HG02798 (cell line): ENCODE measurements around the gene DLEU7.

Experiments
- ATAC-seq: cut with Tn5 transposase; IDR thresholded peaks from one replicate; pipeline ENCODE4 v1.9.1; 2021; ENCODE audit warnings: mild to moderate bottlenecking; ENCODE audit not compliant: unreplicated experiment, poor library complexity

Gene DLEU7

DNA sequence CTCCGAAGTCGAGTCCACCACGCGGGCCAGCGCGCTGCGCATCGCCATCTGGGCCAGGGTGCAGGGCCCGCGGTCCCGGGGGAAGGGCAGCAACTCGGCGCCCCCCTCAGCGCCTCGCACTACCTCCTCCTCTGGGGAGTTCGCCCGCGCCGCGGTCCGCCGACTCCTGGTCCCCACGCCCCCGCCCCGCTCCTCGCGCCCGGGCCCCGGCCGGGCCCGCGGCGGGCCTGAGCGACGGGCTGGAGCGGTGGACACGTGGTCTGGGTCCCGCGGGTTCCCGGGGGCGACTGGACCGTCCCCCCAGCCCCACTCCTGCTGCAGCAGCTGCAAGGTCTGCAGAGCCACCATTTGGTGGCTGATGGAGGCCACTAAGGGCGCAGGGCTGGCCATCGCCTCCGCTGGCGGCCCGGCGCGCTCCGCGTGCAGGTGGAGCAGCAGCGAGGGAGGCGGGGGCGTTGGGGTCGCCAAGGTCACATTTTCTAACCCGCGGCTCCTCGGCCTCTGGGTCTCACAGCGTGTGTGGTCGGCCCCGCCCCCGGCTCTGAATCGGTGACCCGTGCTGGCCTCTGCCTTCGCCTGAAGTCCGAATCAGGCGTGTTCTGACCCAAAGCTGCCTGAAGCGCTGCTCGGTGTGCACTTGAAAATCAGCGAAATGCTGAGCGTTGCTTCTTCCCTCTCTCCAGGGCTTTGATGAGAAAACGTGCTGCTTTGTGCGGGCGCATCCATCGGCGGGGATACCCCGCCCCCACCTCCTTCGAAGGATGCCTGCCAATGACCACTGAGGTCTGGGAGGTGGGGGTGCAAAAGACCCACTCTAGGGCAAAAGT is at the start of gene DLEU7:
DLEU7 (minus strand) TSS at position 436 of the 827 bp plus-strand sequence; CDS start at position 390, 46 bp downstream.
- no peak for ATAC-seq

DNA sequence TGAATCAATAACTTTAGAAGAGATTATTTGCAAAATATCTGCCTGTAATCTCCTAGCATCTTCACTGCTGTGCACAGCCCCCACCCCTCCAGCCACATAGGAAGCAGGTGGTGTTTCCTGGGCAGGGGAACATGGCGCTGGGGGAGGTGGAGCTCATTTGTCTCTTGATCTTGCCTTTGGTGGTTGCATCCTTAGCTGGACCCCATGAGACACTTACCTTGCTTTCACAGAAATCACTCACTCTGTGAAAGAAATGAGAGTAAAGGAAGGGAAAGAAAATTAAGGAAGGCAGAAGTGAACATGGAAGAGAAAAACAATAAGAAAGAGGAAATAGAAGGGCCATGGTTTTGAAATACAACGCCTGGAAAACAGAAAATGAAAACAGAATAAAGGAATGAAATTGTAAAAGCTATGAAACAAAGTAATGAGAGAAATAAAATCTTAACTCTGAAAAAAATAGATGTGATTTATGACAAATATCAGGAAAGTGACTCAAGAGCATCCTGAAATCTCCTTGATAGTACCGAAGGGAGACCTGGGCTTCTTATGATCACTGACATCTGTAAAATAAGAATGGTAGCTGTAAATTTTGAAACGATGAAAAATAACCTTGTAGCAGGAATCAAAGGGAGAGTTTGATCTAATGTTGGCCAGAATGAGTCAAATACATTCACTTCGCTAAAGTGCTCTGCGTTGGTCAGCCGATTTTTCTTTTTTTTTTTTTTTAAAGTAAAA is 48.9 kb upstream of the DLEU7 start:
- peak; percentile 38 for ATAC-seq

DNA sequence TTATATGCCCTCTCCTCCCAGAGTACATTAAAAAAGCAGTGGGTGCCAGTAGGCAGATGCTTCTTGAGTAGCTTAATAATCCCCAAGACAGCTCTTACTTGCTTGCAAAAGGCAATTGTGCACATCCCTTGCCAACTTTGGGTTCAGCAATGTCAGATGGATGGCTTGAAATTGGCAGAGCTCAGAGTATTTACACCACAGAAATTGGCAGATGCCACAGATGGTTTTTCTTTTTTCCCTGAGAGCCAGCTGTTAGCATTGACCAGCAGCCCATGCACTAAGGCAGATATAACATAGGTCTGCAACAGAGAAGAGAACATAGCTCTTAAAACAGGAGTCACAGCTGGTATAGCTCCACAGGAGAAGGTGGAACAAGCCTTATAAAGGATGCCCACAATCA is 47.7 kb upstream of the DLEU7 start:
- ATAC-seq, result no peak

DNA sequence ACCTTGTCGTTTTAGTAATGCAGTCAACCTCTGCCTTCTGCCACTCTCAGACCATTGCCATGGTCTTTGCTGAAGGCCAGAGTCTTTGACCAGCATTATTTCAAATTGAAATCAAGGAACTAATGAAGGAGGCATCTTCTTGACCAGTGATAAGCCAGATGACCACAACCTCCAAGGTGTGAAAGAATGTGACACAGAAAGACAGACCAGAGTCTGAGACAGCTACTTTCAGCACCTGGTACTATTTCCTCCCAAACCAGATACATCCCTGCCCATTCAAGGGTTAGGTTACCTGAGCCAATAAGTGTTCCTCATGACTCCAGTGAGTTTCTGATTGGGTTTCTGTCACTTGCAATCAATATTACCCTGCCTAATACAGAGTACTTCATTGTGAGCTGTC is 45.8 kb upstream of the DLEU7 start:
- ATAC-seq, result peak; percentile 45

DNA sequence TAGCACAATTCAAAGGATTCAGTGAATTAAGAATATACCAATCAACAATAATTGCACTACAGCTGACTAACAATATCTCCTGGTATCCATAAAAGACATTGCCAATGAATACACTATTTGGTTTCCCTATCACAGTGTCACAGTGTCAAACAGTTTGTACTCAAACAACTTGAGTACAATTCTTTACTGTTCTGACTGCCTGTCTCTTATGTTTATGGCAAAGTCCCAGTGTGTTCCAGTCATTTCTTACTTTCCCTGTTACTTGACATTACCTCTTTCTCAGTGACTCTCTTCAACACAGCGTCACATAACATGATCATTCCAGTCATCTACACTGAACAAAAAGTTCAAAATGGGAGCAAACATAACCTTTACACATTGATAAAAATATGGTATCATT is 44.9 kb upstream of the DLEU7 start:
- ATAC-seq, result no peak

DNA sequence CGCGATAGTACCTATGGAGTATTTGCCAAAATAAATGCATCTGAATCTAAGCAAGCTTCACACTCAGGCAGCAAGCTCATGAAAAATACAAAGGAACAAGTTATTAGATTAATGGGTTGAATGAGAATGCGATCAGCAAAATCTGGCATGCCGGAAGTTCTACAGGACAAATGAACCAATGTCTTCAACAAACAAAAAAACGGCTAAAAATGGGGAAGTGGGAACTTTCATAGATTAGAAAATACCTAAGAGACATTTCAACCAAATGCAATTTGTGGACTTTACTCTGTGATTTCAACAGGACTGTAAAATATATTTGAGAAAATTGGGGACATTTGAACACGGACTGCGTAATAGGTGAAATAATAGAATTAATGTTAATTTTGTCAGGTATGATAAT is 43.7 kb upstream of the DLEU7 start:
- no peak for ATAC-seq

DNA sequence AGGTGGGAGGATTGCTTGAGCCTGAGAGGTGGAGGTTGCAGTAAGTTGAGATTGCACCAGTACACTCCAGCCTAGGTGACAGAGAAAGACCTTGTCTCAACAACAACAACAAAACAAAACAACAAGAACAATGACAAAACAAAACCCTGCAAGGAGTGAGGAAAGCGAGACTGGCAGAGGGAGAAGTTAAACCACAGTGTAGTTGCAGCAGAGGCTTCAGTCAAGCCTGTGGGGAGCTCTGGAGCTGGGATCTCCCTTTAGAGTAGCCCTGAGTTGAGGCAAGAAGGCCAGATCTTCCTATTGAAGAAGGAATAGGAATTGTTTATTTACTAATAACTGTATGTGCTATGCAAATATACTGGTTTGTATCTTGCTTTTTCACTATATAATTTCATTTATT is 40.8 kb upstream of the DLEU7 start:
- ATAC-seq, result no peak

DNA sequence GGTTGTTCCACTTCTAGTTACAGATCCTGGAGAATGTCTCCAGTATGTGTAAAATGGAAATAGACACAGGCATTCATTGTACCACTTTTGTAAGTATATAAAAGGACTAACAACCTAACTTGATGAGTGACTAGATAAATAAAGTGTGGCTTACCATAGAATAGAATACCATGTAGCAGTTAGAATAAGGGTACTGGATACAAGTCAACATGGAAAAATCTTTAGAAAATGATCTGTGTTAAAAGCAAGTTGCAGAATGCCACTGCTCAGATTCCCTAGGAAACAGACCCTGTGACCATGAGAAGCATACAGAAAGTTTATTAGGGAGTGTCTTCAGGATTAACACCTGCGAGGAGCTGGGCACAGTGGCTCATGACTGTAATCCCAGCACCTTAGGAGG is 40.2 kb upstream of the DLEU7 start:
- ATAC-seq, result no peak

DNA sequence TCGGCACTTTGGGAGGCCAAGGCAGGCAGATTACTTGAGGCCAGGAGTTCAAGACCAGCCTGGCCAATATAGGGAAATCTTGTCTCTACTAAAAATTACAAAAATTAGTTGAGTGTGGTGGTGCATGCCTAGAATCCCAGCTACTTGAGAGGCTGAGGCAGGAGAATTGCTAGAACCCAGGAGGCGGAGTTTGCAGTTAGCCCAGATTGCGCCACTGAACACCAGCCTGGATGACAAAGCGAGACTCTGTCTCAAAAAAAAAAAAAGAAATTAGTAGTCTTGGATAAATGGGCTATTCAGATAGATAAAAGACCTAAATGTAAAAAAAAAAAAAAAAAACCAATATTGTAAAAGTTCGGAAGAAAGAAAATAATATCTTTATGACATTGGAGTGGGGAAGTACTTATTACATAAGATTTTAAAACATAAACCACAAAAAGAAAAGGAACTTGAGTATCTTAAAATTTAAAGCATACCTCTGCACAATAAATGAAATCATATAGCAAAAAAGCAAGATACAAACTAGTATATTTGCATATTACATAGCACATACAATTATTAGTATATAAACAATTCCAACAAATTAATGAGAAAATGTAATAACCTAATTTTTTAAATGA is 39.4 kb upstream of the DLEU7 start:
- ATAC-seq, result no peak

DNA sequence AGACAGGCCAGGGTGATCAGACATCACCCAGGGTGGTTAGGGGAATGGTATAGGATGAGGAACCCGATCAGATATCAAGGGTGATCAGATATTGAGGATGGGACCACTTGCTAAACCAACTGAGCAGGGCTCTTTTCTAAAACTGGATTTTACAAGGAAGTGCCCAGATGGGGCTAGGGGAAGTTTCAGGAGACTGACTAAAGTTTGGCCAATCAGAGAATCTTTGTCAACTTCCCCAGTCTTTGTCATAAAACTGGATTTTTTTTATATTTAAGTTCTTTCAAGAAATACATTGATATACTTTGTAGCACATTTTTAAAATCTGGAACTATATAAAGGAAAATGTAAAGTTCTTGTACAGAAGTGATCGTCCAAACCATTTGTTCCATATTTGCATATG is 30.5 kb upstream of the DLEU7 start:
- ATAC-seq, result no peak

DNA sequence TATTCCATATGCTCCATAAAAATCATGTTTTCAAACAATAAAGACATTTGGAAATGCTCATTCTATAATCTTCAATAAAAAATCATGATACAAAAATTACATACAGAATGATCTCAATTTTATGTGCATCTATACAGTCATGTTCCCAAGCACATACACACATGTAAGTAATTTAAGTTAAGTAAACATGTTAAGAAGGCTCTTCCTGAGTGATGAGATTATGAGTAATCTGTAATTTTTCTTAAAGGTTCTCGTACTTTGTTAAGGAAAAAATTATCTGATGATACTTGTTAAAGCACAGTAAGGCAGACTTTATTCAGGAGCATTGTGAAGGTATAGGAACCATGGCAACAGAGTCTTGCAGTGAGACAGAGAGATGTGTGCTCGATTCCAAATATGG is 30.0 kb upstream of the DLEU7 start:
- ATAC-seq, result no peak

DNA sequence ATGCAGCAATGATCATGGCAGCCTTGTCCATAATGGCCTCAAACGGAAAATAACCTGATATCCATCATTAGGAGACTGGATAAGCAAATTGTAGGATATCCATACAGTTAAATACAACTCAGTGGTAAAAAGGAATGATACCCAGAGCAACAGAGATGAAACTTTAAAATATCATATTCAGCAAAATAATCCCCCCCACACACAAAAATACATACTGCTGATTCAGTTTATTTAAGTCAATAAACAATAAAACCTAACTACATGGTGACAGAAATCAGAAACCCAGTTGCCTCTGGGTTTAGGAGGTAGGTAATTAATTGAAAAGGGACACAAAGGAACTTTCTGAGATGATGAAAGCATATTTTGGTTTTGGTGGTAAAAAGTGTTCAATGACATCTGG is 27.9 kb upstream of the DLEU7 start:
- no peak for ATAC-seq

DNA sequence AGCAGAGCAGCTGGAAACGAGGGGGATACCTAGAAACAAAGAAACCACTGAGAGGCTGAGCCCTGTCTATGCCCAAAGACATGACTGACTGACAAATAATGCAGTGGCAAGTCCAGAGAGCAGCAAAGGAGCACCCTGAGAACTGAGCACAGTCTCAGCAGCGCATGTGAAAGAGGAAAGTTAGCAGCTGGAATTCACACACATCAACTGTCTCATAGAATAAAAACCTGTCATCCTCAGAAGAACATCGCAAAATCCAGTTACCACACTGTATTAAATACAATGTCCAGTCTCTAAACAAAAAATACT is 24.1 kb upstream of the DLEU7 start:
- no peak for ATAC-seq

DNA sequence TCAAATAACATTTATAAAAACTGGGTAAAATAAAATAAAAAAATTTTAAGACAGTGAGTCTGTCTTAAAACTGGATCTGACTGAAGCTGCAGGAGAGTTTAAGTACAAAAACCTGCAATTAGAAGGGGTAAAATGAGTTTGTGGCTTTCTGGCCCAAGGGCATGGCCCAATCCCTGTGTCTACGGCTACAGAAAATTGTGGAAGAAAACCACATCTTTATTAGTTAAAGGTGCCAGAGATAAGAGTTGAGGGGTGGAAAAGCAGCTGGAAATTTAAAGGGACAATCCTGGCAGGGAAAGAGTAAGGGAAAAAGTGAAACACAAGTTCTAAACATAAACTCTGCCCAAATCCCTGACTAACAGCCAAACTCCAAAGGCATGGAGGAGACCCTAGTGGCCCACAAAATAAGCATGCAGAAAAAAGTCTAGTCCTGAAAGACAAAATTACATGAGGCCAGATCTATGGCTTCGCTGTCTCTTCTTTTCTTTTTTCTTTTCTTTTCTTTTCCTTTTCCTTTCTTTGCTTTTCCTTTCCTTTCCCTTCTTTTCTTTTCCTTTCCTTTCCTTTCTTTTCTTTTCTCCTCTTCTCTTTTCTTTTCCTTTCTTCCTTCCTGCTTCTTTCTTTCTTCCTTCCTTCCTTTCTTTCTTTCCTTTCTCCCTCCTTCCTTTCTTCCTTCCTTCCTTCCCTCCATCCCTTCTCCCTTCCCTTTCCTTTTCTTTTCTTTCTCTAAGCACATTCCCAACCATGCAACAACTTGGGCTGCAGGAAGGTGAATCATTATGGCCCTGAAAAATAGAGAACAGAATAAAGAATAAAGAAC is 23.5 kb upstream of the DLEU7 start:
- no peak for ATAC-seq

DNA sequence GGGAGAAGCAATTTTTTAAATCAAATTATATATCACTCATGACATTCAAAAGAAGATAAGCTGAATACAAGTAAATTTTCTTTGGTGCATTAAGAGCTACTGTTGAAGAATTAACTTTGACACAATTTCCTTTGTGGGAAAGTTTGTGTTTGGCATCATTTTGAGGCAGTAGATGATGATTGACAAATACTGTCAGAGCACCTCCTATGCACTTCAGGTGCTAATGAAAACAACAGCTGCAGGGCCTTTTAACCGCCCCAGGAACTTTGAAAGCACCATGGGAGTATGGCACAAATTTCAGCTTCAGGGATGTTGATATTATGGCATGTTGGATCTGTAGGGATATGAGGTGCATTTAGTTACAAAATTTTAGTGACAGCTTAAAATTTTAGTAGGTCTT is 21.0 kb upstream of the DLEU7 start:
- no peak for ATAC-seq

DNA sequence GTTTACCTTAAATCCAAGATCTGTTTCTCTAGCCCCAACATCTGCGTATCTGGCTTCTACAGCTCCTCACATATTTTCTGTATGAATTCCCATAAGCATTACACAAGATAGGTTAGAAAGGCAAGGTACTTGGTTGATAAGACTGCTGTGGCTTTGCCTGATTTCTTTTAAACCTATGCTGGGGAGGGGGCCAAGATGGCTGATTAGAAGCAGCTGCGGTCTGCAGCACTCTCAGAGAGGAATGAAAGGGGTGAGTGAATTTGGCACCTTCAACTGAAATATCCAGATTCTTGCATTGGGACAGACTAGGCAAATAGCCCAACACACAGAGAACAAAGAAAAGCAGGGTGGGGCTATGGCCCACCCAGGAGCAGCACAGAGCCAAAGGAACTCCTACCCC is 12.2 kb upstream of the DLEU7 start:
- ATAC-seq, result no peak

DNA sequence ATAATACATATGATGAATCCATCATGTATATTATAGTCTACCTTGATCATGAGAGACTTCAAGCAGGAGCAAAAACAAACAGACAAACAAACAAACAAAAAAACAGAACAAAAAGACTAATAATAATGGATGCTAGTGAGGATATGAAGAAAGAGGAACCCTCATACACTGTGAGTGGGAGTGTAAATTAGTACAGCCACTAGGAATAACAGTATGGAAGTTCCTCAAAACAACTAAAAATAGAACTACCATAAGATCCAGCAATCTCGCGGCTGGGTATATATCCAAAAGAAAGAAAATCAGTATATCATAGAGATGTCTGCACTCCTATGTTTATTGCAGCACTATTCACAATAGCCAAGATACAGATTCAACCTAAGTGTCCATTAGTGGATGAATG is 7.0 kb upstream of the DLEU7 start:
- no peak for ATAC-seq

DNA sequence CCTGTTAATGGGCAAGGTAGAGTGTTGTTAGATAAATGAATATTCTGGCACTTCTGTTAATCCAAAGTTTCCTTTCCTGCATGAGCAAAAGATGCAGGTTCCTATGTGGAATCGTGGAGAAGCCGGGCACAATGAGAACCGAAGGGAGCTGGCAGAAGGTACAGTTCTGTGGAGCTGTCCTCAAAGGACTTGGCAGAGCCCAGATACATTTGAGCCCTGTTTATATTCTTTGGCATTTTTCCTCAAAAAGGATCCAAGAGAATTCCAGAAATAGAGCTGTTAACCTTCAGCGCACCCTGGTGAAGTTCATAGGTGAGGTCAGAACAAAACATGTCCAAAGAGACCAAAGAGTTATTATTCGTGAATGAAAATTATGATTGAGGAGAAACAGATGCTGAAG is 4.0 kb upstream of the DLEU7 start:
- ATAC-seq, result no peak

DNA sequence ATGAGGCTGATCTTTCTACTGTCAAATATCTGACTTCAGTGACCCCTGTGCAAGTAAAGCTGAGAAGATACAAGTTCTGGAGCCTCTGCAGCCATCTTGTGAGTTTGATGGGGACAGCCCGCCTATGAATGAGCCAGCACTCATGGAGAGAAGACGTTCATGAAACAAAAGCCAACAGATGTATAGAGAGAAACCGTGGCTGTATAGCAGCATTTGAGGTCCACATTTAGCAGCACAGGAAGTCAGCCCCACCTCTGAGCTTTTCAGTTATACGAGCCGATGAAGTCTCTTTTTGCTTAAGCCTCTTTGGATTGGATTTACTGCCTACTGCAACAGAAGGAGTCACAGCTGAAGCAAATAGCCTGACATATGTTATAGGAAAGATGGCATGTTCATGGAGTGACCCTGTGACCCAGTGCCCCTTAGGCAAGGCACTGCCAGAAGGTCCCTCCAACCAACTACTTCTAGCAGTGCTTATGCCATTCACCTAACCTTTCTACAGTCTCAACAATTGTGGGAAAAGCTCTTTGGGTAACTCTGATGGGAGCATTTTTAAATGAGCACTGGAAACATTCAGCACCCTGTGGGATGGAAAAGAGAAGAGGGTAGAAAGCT is 3.5 kb upstream of the DLEU7 start:
- no peak for ATAC-seq

DNA sequence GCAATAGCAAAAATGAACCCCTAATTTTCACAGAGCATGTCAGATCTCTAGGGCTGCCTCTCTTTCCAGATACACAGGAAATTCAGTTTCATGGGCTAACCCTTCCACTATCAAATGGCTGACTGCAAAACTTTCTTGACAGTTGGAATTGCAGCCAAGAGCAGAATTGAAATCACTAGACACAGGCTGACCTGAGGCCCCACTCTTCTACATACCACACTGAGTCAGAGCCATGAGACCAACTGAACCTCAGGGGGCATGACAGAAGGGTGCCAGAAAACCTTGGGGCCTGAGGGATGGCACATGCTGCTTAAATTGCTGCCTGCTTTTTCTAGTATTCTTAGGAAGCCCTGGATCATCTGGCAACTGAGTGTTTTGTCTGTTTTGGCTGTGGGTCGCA is 1.7 kb upstream of the DLEU7 start:
- no peak for ATAC-seq
